IPS-20b (cell line): Measurements from ENCODE around the gene METTL2B.
"Not testable (repeated sequence)": the region's sequence is repeated elsewhere in the genome, so short reads cannot be mapped to it uniquely, and the experiment has no call there.

Source experiments
- H3K27ac ChIP-seq: one replicate; pipeline ENCODE4 v1.5.1; 2013; ENCODE audit warnings: low read length
- H3K27me3 ChIP-seq: 2 replicates; pipeline ENCODE4 v1.6.1; 2013; ENCODE audit warnings: mild to moderate bottlenecking, low read length, inconsistent platforms; ENCODE audit not compliant: insufficient read depth
- H3K36me3 ChIP-seq: 2 replicates; pipeline ENCODE4 v1.6.1; 2013; ENCODE audit warnings: low read depth, mild to moderate bottlenecking, inconsistent platforms, low read length, moderate library complexity; ENCODE audit not compliant: insufficient read depth
- H3K4me1 ChIP-seq: 2 replicates; pipeline ENCODE4 v1.6.1; 2013; ENCODE audit warnings: mild to moderate bottlenecking, control low read depth, inconsistent platforms, low read length, moderate library complexity; ENCODE audit not compliant: insufficient read depth
- H3K4me3 ChIP-seq: 2 replicates; pipeline ENCODE4 v1.5.1; 2013; ENCODE audit warnings: mild to moderate bottlenecking, low read length, inconsistent platforms
- H3K9ac ChIP-seq: 2 replicates; pipeline ENCODE4 v1.6.1; 2013; ENCODE audit warnings: low read depth, mild to moderate bottlenecking, inconsistent platforms, low read length, moderate library complexity
- H3K9me3 ChIP-seq: 2 replicates; pipeline ENCODE4 v1.6.1; 2013; ENCODE audit warnings: mild to moderate bottlenecking, low read depth, low read length, inconsistent platforms; ENCODE audit not compliant: insufficient read depth

The METTL2B gene

GRCh38 chr7:128476402-128477335, at the start of gene METTL2B:
METTL2B (plus strand) TSS chr7:128476748; CDS start chr7:128476766, 18 bp downstream.
- H3K4me1 ChIP-seq, H3K9me3 ChIP-seq, H3K27me3 ChIP-seq: not testable (repeated sequence)
- peak within 1 kb of the TSS; percentile 92 for H3K4me3 ChIP-seq
- peaks cover 29% of the 10 kb centered on the region for H3K36me3 ChIP-seq
- peak within 1 kb of the TSS; percentile 96 for H3K9ac ChIP-seq
- peak within 1 kb of the TSS; percentile 91 for H3K27ac ChIP-seq

- no peak overlapping the region for H3K4me3 ChIP-seq
- no peaks in the 10 kb centered on the region for H3K36me3 ChIP-seq
- H3K9ac ChIP-seq = no peak overlapping the region
- no peaks in the 10 kb centered on the region for H3K27me3 ChIP-seq
- no peak overlapping the region for H3K27ac ChIP-seq
- H3K9me3 ChIP-seq = no peaks in the 10 kb centered on the region
- peaks cover 5% of the 10 kb centered on the region; the same call in 1 of the 2 replicates for H3K4me1 ChIP-seq
These were observed 49.2 kb upstream of the METTL2B start for GRCh38 chr7:128427289-128427891.

GRCh38 chr7:128430207-128430606, 46.3 kb upstream of the METTL2B start:
- H3K4me3 ChIP-seq = no peak overlapping the region

GRCh38 chr7:128431221-128431620, 45.3 kb upstream of the METTL2B start:
- Histone ChIP-seq H3K9me3 (no peaks in the 10 kb centered on the region), H3K36me3 (no peaks in the 10 kb centered on the region), H3K27me3 (no peaks in the 10 kb centered on the region), H3K4me3 (no peak overlapping the region), H3K27ac (no peak overlapping the region), H3K4me1 (peaks cover 11% of the 10 kb centered on the region; the same call in 1 of the 2 replicates), H3K9ac (no peak overlapping the region; the same call in 1 of the 2 replicates)

More at GRCh38 chr7:128430207-128430606, 46.3 kb upstream of the METTL2B start:
- H3K4me1 ChIP-seq = peaks cover 8% of the 10 kb centered on the region; the same call in 1 of the 2 replicates
- no peaks in the 10 kb centered on the region for H3K9me3 ChIP-seq
- no peak overlapping the region for H3K27ac ChIP-seq
- H3K9ac ChIP-seq = no peak overlapping the region
- no peaks in the 10 kb centered on the region for H3K36me3 ChIP-seq
- H3K27me3 ChIP-seq = no peaks in the 10 kb centered on the region

GRCh38 chr7:128431754-128432153, 44.8 kb upstream of the METTL2B start:
- Histone ChIP-seq H3K4me3 (no peak overlapping the region), H3K4me1 (peaks cover 11% of the 10 kb centered on the region; the same call in 1 of the 2 replicates), H3K27me3 (no peaks in the 10 kb centered on the region), H3K27ac (no peak overlapping the region), H3K36me3 (no peaks in the 10 kb centered on the region), H3K9ac (peak overlapping the region; percentile 2; the same call in 1 of the 2 replicates), H3K9me3 (no peaks in the 10 kb centered on the region)

- Histone ChIP-seq H3K27ac (no peak overlapping the region), H3K9me3 (no peaks in the 10 kb centered on the region), H3K9ac (no peak overlapping the region), H3K4me1 (peaks cover 11% of the 10 kb centered on the region; the same call in 1 of the 2 replicates), H3K27me3 (no peaks in the 10 kb centered on the region), H3K4me3 (no peak overlapping the region; the same call in 1 of the 2 replicates), H3K36me3 (no peaks in the 10 kb centered on the region)
These were observed 41.9 kb upstream of the METTL2B start for GRCh38 chr7:128434413-128435326.

- Histone ChIP-seq H3K4me3 (no peak overlapping the region; the same call in 1 of the 2 replicates), H3K4me1 (peaks cover 11% of the 10 kb centered on the region; the same call in 1 of the 2 replicates), H3K9ac (no peak overlapping the region), H3K27ac (no peak overlapping the region), H3K36me3 (no peaks in the 10 kb centered on the region), H3K9me3 (no peaks in the 10 kb centered on the region), H3K27me3 (no peaks in the 10 kb centered on the region)
These were observed 41.2 kb upstream of the METTL2B start for GRCh38 chr7:128435327-128435686.

- H3K27me3 ChIP-seq = no peaks in the 10 kb centered on the region
- no peak overlapping the region for H3K27ac ChIP-seq
- 0 out of 2 replicates have a peak, but pooled peaks cover 6% of the 10 kb centered on the region for H3K4me1 ChIP-seq
- no peaks in the 10 kb centered on the region for H3K36me3 ChIP-seq
- no peaks in the 10 kb centered on the region for H3K9me3 ChIP-seq
- no peak overlapping the region for H3K4me3 ChIP-seq
- no peak overlapping the region for H3K9ac ChIP-seq
These were observed 38.9 kb upstream of the METTL2B start for GRCh38 chr7:128437426-128438332.

- Histone ChIP-seq H3K27ac (no peak overlapping the region), H3K4me1 (no peaks in the 10 kb centered on the region), H3K27me3 (no peaks in the 10 kb centered on the region), H3K9ac (no peak overlapping the region), H3K4me3 (no peak overlapping the region), H3K36me3 (no peaks in the 10 kb centered on the region), H3K9me3 (no peaks in the 10 kb centered on the region)
These were observed 34.2 kb upstream of the METTL2B start for GRCh38 chr7:128442356-128442755.

- Histone ChIP-seq H3K27me3 (no peaks in the 10 kb centered on the region), H3K4me1 (no peaks in the 10 kb centered on the region), H3K4me3 (no peak overlapping the region), H3K27ac (no peak overlapping the region), H3K36me3 (no peaks in the 10 kb centered on the region), H3K9me3 (no peaks in the 10 kb centered on the region), H3K9ac (no peak overlapping the region)
These were observed 32.5 kb upstream of the METTL2B start for GRCh38 chr7:128443831-128444600.
